GM12873 (cell line): ENCODE measurements around the gene KRT71.

Experiments
- CTCF ChIP-seq: IDR thresholded peaks from 2 replicates; pipeline ENCODE4 v1.5.1; 2012; ENCODE audit warnings: low read depth, mild to moderate bottlenecking, moderate library complexity, low read length, control low read depth; ENCODE audit not compliant: insufficient read depth; ENCODE audit errors: missing control alignments

Gene KRT71

GRCh38 chr12:52537101-52537500 lies 15.8 kb downstream of the KRT71 start:
- no peak for TF ChIP-seq CTCF

GRCh38 chr12:52535574-52535973 lies 17.4 kb downstream of the KRT71 start:
- TF ChIP-seq CTCF = no peak

GRCh38 chr12:52534482-52534881 lies 18.5 kb downstream of the KRT71 start:
- no peak for TF ChIP-seq CTCF

- TF ChIP-seq CTCF = no peak
Observed at GRCh38 chr12:52533686-52534470, 19.1 kb downstream of the KRT71 start.

- TF ChIP-seq CTCF = no peak
Observed at GRCh38 chr12:52532636-52533035, 20.3 kb downstream of the KRT71 start.

- no peak for TF ChIP-seq CTCF
Observed at GRCh38 chr12:52531566-52532300, 21.2 kb downstream of the KRT71 start.

GRCh38 chr12:52530905-52531304 lies 22.0 kb downstream of the KRT71 start:
- TF ChIP-seq CTCF = no peak
